ENCODE data around the gene REC8. TPM values are rescaled to one million over a fixed set of nuclear protein-coding genes. Genes with fewer than 3 reads are reported as not detected.
A peak's percentile ranks its signal among the peaks of the same experiment; 100 is the strongest.
"Not testable (repeated sequence)": the region's sequence is repeated elsewhere in the genome, so short reads cannot be mapped to it uniquely, and the experiment has no call there.

The REC8 gene
- total RNA-seq, 1 experiment from 2014 or later, result not detected

DNA sequence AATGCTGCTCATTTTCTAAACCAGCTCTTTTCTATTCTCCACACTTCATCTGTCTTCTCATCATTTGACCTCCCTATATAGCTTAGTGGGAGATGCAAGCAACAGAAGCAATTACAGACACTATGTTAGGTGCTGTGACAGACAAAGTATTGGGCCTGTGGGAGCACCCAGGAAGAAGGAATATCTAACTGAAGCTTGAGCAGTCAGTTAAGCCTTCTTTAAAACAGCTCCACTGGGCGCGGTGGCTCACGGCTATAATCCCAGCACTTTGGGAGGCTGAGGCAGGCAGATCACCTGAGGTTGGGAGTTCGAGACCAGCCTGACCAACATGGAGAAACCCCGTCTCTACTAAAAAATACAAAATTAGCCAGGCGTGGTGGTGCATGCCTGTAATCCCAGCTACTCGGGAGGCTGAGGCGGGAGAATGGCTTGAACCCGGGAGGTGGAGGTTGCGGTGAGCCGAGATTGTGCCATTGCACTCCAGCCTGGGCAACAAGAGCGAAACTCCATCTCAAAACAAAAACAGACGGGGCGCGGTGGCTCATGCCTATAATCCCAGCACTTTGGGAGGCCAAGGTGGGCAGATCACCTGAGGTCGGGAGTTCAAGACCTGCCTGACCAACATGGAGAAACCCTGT, 31.5 kb downstream of the REC8 start:
- DNase-seq (ENCODE audit: low spot score), result not testable (repeated sequence)

GRCh38 chr14:24204163-24205146, 32.6 kb downstream of the REC8 start:
- DNase-seq (ENCODE audit: low spot score), result no peak

- DNase-seq (ENCODE audit: low spot score), result no peak
Measured at GRCh38 chr14:24206260-24207103, 34.6 kb downstream of the REC8 start.

DNA sequence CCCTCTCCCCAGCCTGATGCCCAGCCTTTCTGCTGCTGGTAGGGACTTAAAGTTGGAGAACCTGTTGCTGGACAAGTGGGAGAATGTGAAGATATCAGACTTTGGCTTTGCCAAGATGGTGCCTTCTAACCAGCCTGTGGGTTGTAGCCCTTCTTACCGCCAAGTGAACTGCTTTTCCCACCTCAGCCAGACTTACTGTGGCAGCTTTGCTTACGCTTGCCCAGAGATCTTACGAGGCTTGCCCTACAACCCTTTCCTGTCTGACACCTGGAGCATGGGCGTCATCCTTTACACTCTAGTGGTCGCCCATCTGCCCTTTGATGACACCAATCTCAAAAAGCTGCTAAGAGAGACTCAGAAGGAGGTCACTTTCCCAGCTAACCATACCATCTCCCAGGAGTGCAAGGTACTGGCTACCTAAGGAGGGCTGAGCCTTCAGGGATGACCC, 35.2 kb downstream of the REC8 start:
- no peak for DNase-seq (ENCODE audit: low spot score)

- no peak for DNase-seq (ENCODE audit: low spot score)
Measured at GRCh38 chr14:24207625-24208024, 35.7 kb downstream of the REC8 start.

DNA sequence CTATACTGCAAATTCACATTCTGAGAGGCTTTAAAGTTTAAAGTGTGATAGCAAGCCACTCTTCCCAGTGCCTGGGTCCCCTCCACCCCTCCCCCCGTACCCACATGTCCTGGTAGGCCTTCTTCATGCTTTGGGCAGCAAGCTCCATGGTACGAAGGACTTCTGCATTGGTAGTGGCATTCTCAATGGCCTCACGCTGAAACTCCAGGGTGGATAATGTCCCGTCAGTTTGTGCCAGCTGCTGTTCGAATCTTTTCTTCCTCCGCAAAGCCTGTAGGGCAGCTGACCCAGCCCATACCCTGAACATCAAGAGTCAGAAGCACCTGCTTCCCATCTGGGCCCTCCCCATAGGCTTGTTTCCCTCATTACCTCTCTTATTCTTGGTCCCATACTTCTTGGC, 39.4 kb downstream of the REC8 start:
- no peak for DNase-seq (ENCODE audit: low spot score)

- DNase-seq (ENCODE audit: low spot score), result peak; percentile 91
Measured at GRCh38 chr14:24212924-24213865, 41.3 kb downstream of the REC8 start, which contains the start of gene CHMP4A. TSS of gene CHMP4A (minus strand) at chr14:24213488. CDS start at chr14:24213439, 49 bp downstream.

DNA sequence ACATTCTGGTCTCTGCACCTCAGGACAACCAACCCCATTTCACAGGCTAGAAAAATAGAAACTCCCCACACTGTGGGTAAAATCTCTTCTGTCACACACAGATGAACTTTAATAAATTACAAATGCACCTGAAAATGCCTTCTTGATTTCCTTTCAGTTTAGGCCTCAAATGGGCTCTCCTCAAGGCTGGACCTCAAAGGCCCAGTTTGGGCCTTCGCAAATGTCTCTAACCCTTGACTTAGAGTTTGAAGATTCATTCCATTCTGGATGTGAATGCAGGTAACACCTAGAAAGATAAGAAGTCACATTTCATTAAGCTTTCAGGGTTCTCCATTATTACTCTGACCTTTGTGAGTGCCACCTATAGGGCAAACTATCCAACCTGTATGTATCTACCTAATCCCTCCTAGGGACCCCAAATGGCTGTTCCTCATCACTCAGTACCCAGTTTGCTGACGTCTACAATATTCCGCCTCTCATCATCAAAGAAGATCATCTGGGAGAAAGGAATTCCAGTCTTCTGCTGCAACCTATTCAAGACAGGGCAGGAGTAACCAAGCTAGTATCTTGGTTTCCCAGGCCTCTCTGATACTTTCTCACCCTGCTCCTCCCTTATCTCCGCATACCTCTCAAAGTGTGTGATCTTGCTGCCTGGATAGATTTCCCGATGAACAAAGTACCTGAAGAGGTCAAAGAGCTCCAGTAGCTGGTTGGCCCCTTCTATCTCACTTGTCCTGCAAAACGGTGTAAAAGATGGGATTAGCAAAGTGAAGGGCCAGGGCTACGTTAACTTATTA, 42.2 kb downstream of the REC8 start:
- no peak for DNase-seq (ENCODE audit: low spot score)

DNA sequence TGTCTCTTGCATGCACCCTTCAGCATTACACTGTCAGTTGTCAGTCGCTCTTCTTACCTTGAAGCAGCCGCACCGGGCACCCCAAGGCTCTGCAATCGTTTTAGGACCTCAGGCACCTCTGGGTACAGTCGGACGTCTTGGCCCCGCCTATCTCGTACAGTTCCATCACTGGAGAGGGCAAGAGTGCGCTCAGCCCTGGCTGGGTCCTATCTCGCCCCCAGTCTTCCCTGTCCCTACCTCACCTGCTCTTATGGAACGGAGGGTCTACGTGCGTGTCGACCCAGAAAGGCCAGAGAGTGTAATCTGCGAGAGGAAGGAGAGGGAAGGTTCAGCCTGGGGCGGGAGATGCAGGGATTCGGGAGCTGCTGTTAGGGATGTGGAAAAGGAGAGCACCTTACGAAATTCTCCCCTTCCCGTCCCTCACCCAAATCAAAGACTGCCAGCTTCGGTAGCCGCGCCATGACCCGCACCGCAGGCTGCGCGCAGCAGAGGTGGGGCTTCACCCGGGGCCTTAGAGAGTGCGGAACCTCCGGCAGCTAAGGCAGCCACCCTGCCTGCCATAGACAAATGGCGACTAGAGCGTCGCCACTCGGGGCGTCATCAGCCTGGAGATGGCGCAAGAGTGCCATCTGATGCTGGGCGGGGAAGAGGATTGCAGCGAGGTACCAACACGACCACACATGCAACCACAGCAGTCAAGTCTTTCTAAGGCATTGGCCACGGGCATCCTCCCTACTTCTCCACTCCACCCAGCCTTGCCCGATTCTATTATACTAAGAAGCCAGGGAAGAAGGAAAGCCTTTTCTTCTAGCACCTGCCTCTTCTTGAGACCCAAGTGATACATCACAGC, 43.8 kb downstream of the REC8 start, which contains the start of gene MDP1:
Gene MDP1 (minus strand): TSS at position 572 of the 850 bp plus-strand sequence. CDS start 111 bp downstream, at position 461.
- peak; percentile 74 for DNase-seq (ENCODE audit: low spot score)

- no peak for DNase-seq (ENCODE audit: low spot score)
Measured at GRCh38 chr14:24216345-24216699, 44.4 kb downstream of the REC8 start.

- not testable (repeated sequence) for DNase-seq (ENCODE audit: low spot score)
Measured at GRCh38 chr14:24216876-24217275, 45.0 kb downstream of the REC8 start.

DNA sequence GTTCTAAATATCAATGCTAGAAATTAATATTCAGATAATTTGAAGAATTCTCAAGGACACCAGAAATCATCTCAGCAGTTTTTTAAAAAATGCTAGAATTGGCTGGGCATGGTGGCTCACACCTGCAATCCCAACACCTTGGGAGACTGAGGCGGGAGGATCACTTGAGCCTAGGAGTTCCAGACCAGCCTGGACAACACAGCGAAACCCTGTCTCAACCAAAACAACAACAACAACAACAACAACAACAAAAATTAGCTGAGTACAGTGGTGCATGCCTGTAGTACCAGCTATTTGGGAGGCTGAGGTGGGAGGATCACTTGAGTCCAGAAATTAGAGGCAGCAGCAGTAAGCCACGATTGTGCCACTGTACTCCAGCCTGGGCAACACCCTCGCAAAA, 47.2 kb downstream of the REC8 start:
- no peak for DNase-seq (ENCODE audit: low spot score)

- DNase-seq (ENCODE audit: low spot score), result no peak
Measured at GRCh38 chr14:24219521-24219920, 47.6 kb downstream of the REC8 start.

- DNase-seq (ENCODE audit: low spot score), result not testable (repeated sequence)
Measured at GRCh38 chr14:24222987-24223386, 51.1 kb downstream of the REC8 start.

GRCh38 chr14:24224618-24225071, 52.8 kb downstream of the REC8 start:
- DNase-seq (ENCODE audit: low spot score), result peak; percentile 66

- DNase-seq (ENCODE audit: low spot score), result no peak
Measured at GRCh38 chr14:24226473-24226872, 54.6 kb downstream of the REC8 start.

- no peak for DNase-seq (ENCODE audit: low spot score)
Measured at GRCh38 chr14:24228902-24229301, 57.0 kb downstream of the REC8 start.
